ENCODE data around the gene GAPVD1.

DNA sequence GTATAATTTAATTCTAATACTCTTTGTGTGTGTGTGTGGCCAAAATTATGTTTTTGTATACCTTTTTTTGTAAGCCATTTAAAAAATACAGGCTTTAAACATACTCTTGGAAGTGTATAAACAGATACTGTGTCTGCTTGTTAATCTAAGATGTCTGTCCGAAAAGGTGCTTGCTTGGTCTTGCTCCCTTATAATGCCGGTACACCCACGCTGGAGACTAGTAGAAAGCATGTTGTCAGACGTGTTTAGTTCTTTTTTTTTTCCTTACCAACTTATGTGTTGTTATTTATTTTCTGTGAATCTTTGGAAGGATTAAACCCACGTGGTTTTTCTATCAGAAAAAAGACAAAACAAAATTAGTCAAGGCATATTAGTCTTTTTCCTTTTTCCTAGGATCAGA lies 9.5 kb downstream of the GAPVD1 start:
- TF ChIP-seq, protein P1, sequence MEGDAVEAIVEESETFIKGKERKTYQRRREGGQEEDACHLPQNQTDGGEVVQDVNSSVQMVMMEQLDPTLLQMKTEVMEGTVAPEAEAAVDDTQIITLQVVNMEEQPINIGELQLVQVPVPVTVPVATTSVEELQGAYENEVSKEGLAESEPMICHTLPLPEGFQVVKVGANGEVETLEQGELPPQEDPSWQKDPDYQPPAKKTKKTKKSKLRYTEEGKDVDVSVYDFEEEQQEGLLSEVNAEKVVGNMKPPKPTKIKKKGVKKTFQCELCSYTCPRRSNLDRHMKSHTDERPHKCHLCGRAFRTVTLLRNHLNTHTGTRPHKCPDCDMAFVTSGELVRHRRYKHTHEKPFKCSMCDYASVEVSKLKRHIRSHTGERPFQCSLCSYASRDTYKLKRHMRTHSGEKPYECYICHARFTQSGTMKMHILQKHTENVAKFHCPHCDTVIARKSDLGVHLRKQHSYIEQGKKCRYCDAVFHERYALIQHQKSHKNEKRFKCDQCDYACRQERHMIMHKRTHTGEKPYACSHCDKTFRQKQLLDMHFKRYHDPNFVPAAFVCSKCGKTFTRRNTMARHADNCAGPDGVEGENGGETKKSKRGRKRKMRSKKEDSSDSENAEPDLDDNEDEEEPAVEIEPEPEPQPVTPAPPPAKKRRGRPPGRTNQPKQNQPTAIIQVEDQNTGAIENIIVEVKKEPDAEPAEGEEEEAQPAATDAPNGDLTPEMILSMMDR (IDR thresholded peaks at IDR 0.05) = no peak
- no peak for TF ChIP-seq POLR2A (IDR thresholded peaks at IDR 0.05)

Data from esophagus squamous epithelium (tissue), 4 donors.